B cell (primary cell): ENCODE data around the gene TNIK.

ENCODE experiments used
- CTCF ChIP-seq: fragments of 200-600 bp; IDR thresholded peaks from one replicate; pipeline ENCODE4 v1.8.0; 2022; ENCODE audit warnings: antibody characterized with exemption, mild to moderate bottlenecking
- EZH2 ChIP-seq: IDR thresholded peaks from 2 replicates; pipeline ENCODE4 v1.6.1; 2012; ENCODE audit warnings: borderline replicate concordance, low read depth, mild to moderate bottlenecking, moderate library complexity, low read length; ENCODE audit not compliant: insufficient read depth, poor library complexity, severe bottlenecking

DNA sequence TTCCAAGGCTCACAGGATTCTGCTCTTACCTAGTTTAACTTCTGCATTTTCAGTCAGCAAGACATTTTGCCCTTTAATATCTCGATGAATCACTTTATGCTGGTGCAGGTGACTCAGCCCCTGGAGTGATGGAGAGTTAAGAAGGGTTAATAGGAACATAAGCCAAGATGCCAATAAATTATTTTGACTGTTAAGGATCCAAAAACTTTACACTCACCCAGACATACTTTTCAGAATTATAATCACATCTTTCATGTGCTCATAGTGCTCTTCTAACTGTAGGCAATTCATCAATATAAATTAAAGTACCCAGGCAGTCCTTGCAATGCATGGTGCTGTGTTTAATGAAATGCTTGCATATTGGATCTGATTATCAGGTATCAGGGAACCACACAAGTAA is 269.5 kb downstream of the TNIK start:
- TF ChIP-seq CTCF (no peak), EZH2 (no peak)
